GM12801 (cell line): ENCODE results near the gene EEF1AKMT2.

Experiments used
- CTCF ChIP-seq: IDR thresholded peaks from one replicate; pipeline ENCODE4 v1.5.1; 2011; ENCODE audit warnings: control low read depth; ENCODE audit not compliant: insufficient read length; ENCODE audit errors: extremely low read depth

EEF1AKMT2 gene

GRCh38 chr10:124825702-124826101, 34.0 kb upstream of the EEF1AKMT2 start:
- TF ChIP-seq CTCF: no peak

DNA sequence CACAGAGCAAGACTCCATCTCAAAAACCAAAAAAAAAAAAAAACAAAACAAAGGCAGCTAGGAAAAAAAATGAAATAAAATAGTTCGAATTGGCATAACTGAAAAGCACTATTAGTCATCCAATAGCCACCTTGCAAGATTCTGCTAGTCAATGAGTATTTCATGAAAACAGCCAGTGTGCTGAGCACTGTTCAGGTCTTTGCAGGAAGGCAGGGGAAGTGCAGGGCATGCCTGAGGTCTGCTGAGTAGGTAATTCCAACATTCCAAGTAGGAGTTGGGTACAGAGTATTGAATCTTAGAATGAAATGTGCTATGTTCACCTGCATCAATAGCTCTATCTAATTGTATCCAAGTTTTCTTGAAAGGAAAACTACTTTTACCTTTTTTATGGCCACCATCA, 32.8 kb upstream of the EEF1AKMT2 start:
- no peak for TF ChIP-seq CTCF

DNA sequence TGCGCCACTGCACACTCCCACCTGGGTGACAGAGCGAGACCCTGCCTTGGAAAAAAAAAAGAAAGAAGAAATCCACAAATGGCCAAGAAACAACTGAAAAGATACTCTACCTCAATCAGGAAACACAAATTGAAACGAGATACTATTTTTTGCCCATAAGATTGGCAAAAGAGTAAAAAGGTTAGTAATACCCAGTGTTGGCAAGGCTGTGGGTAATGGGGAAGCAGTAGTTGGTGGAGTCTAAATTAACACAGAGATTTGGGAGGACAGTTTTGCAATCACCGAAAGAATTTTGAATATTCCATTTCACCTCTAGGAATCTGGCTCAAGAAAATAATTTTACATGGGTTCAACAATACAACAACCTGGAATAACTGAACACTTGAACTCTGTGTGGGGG, 29.8 kb upstream of the EEF1AKMT2 start:
- TF ChIP-seq CTCF: no peak

DNA sequence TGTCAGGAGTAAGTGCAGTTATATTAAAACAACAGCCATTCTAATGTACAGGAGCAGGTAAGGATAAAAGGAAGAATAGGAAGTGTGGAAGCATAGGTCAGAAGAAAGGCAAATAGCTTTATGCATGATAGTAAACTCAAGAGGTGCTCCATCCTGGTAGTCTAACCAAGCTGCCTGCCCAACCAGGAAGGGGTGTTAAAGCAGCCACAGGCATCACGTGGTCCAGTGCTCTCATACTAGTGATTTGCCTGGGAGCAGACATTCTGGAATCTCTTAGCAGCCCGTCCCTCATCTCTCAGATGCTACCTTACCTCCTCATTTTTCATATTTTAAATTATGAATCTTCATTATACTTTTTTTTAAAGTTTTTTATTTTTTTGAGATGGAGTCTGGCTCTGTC, 28.4 kb upstream of the EEF1AKMT2 start:
- TF ChIP-seq CTCF: no peak

- no peak for TF ChIP-seq CTCF
These were observed 10.6 kb upstream of the EEF1AKMT2 start for GRCh38 chr10:124802313-124802675.

- no peak for TF ChIP-seq CTCF
These were observed 7.5 kb upstream of the EEF1AKMT2 start for GRCh38 chr10:124799211-124799610.

DNA sequence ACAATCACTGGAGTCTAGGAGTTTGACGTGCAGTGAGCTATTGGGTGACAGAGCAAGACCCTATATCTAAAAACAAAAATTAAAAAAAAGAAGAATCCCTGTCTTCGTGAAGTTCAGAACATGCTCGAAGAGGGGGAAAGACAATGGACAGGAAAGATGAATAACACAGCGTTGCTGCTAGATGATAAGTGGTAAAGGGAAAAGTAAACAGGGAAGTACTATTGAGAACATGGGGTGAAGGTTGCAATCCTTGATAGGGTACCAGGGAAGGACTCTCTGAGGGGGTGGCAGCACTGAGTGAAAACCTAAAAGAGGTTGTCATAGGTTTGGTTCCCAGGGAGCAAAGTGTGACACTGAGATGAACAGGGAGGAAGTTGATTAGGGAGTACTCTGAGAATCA, 7.1 kb upstream of the EEF1AKMT2 start:
- no peak for TF ChIP-seq CTCF

DNA sequence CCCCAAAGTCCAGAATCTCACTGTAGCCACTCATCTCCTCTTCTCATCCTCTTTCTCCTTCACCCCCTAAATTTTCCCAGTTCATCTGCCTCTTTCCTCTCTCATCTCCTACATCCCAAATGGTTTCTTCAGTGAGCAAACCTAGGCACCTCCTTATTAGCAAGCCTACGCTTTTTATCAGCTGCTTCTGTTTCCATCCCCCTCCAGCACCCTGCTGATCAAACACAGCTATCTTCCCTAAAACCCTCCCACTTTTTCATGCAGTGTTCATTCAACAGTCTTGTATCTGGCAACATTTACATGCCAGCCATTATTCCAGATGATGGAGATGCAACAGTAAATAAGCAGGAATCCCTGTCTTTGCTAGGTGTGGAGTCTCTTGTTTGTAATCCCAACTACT, 6.7 kb upstream of the EEF1AKMT2 start:
- TF ChIP-seq CTCF: no peak
